KMS-11 (cell line): ENCODE data around the gene MTCH2.
A peak's percentile ranks its signal among the peaks of the same experiment; 100 is the strongest.

Experiments used
- H2AFZ ChIP-seq: fragments of 200-600 bp; sonication (generic); 2 replicates; pipeline ENCODE4 v1.6.1; 2016; ENCODE audit warnings: antibody characterized with exemption, mixed run types, low read depth
- H3K27ac ChIP-seq: fragments of 200-600 bp; sonication (generic); 2 replicates; pipeline ENCODE4 v1.6.1; 2016; ENCODE audit warnings: mild to moderate bottlenecking, mixed run types
- H3K27me3 ChIP-seq: fragments of 200-600 bp; sonication (generic); 2 replicates; pipeline ENCODE4 v1.6.1; 2017; ENCODE audit warnings: mild to moderate bottlenecking, low read depth, mixed run types, moderate library complexity; ENCODE audit not compliant: insufficient read depth
- H3K36me3 ChIP-seq: fragments of 200-600 bp; sonication (generic); 2 replicates; pipeline ENCODE4 v1.6.1; 2017; ENCODE audit warnings: mild to moderate bottlenecking, mixed run types; ENCODE audit not compliant: insufficient read depth
- H3K4me1 ChIP-seq: fragments of 200-600 bp; sonication (generic); 2 replicates; pipeline ENCODE4 v1.6.1; 2016; ENCODE audit warnings: mild to moderate bottlenecking, low read depth, mixed run types; ENCODE audit not compliant: poor library complexity, severe bottlenecking
- H3K4me2 ChIP-seq: fragments of 200-600 bp; sonication (generic); 2 replicates; pipeline ENCODE4 v1.7.0; 2016; ENCODE audit warnings: mild to moderate bottlenecking, mixed run types
- H3K4me3 ChIP-seq: fragments of 200-600 bp; sonication (generic); IDR thresholded peaks from 2 replicates; pipeline ENCODE4 v1.6.1; 2017; ENCODE audit warnings: low read depth, low read length, mixed read lengths; ENCODE audit not compliant: insufficient read depth
- H3K79me2 ChIP-seq: fragments of 200-600 bp; sonication (generic); 2 replicates; pipeline ENCODE4 v1.6.1; 2016; ENCODE audit warnings: low read depth, mixed run types; ENCODE audit not compliant: insufficient read depth
- H3K9ac ChIP-seq: fragments of 200-600 bp; sonication (generic); 2 replicates; pipeline ENCODE4 v1.6.1; 2016; ENCODE audit warnings: mild to moderate bottlenecking, mixed run types
- H4K20me1 ChIP-seq: fragments of 200-600 bp; sonication (generic); 2 replicates; pipeline ENCODE4 v1.6.1; 2016; ENCODE audit warnings: mild to moderate bottlenecking, mixed run types; ENCODE audit not compliant: insufficient read depth
- CTCF ChIP-seq: fragments of 200-600 bp; sonication (generic); conservative IDR thresholded peaks from 2 replicates; pipeline ENCODE4 v1.6.1; 2017; ENCODE audit warnings: low read depth, mild to moderate bottlenecking, antibody characterized with exemption, low read length, moderate library complexity, mixed read lengths

MTCH2 gene

GRCh38 chr11:47577460-47578041 lies 64.8 kb downstream of the MTCH2 start:
- no peak overlapping the region for H3K4me3 ChIP-seq
- H3K4me1 ChIP-seq = peaks cover 19% of the 10 kb centered on the region
- no peak overlapping the region for H2AFZ ChIP-seq
- peaks cover 42% of the 10 kb centered on the region for H3K79me2 ChIP-seq
- no peak overlapping the region for H3K9ac ChIP-seq
- no peaks in the 10 kb centered on the region for H4K20me1 ChIP-seq
- H3K27me3 ChIP-seq = no peaks in the 10 kb centered on the region
- peak overlapping the region; percentile 83 for H3K4me2 ChIP-seq
- H3K36me3 ChIP-seq = no peaks in the 10 kb centered on the region; the same call in 1 of the 2 replicates
- TF ChIP-seq CTCF = no peak
- H3K27ac ChIP-seq = peak overlapping the region; percentile 32; the same call in 1 of the 2 replicates

GRCh38 chr11:47573321-47573720 lies 69.0 kb downstream of the MTCH2 start:
- no peak overlapping the region for H3K4me2 ChIP-seq
- H3K27me3 ChIP-seq = no peaks in the 10 kb centered on the region
- H3K27ac ChIP-seq = no peak overlapping the region
- no peak overlapping the region for H3K9ac ChIP-seq
- H3K79me2 ChIP-seq = peaks cover 18% of the 10 kb centered on the region; the same call in 1 of the 2 replicates
- peaks cover 7% of the 10 kb centered on the region for H3K4me1 ChIP-seq
- no peak overlapping the region for H2AFZ ChIP-seq
- H3K36me3 ChIP-seq = peaks cover 4% of the 10 kb centered on the region; the same call in 1 of the 2 replicates
- no peak for TF ChIP-seq CTCF
- no peak overlapping the region for H3K4me3 ChIP-seq
- no peaks in the 10 kb centered on the region for H4K20me1 ChIP-seq

- no peaks in the 10 kb centered on the region for H3K27me3 ChIP-seq
- no peaks in the 10 kb centered on the region for H4K20me1 ChIP-seq
- peaks cover 4% of the 10 kb centered on the region for H3K4me1 ChIP-seq
- TF ChIP-seq CTCF = no peak
- H3K36me3 ChIP-seq = peaks cover 4% of the 10 kb centered on the region; the same call in 1 of the 2 replicates
- H2AFZ ChIP-seq = no peak overlapping the region
- no peak overlapping the region for H3K4me3 ChIP-seq
- no peak overlapping the region for H3K4me2 ChIP-seq
- H3K79me2 ChIP-seq = peaks cover 13% of the 10 kb centered on the region; the same call in 1 of the 2 replicates
- no peak overlapping the region for H3K27ac ChIP-seq
- H3K9ac ChIP-seq = no peak overlapping the region
These were observed 69.6 kb downstream of the MTCH2 start for GRCh38 chr11:47572715-47573255.

- TF ChIP-seq CTCF = no peak
- H3K9ac ChIP-seq = no peak overlapping the region
- H3K79me2 ChIP-seq = peaks cover 19% of the 10 kb centered on the region; the same call in 1 of the 2 replicates
- peaks cover 2% of the 10 kb centered on the region for H3K4me1 ChIP-seq
- no peak overlapping the region for H3K4me3 ChIP-seq
- H3K27me3 ChIP-seq = no peaks in the 10 kb centered on the region
- H2AFZ ChIP-seq = no peak overlapping the region
- peaks cover 4% of the 10 kb centered on the region; the same call in 1 of the 2 replicates for H3K36me3 ChIP-seq
- H4K20me1 ChIP-seq = no peaks in the 10 kb centered on the region
- H3K4me2 ChIP-seq = no peak overlapping the region
- no peak overlapping the region for H3K27ac ChIP-seq
These were observed 70.5 kb downstream of the MTCH2 start for GRCh38 chr11:47571895-47572294.
